HG03095 (cell line): ENCODE data around the gene IMPACT.

Source experiments
- ATAC-seq: cut with Tn5 transposase; IDR thresholded peaks from one replicate; pipeline ENCODE4 v1.9.1; 2021; ENCODE audit warnings: moderate library complexity; ENCODE audit not compliant: unreplicated experiment

The IMPACT gene, protein sequence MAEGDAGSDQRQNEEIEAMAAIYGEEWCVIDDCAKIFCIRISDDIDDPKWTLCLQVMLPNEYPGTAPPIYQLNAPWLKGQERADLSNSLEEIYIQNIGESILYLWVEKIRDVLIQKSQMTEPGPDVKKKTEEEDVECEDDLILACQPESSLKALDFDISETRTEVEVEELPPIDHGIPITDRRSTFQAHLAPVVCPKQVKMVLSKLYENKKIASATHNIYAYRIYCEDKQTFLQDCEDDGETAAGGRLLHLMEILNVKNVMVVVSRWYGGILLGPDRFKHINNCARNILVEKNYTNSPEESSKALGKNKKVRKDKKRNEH

DNA sequence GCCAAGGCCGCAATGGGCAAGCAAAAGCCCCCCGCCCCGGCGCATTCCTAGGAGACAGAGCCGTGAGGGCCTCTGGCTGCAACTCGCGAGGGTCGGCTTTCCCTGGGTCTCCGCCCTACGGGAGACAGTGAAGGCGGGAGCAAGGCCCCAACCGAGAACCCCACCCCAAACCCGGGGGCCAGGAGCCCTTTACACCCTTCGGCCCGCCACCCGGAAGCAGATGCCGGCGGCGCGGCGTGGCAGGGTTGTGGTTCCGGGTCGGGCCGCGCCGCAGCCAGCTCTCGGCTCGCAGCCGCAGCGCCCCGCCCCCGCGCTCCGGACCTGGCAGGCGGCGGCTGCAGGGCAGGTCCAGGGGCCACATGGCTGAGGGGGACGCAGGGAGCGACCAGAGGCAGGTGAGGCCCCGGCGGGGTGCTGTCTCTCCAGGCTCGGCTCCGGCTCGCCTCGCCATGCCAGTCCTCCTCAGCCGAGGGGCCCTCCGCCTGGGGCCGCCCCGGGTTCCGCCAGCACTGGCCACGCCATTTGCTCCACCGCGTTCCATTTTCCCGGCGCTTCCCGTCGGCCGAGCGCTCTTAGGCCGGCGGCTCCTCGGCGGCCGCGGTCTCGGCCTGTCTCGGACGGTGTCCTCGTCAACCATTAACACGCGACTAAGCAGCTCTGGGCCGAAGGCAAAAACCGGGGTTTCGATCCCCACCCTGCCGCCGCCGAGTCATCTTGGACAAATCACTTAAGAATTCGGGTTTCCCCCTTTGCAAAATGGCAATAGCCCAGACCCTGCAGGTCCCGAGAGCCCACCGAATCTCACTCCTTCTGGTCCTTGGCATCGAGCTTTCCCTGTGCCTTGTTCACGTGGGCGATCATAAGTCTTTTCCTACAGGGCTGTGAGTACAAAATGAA, at the start of gene IMPACT:
IMPACT (plus strand) TSS at position 273 of the 897 bp plus-strand sequence; CDS start at position 360, 87 bp downstream.
- ATAC-seq: peak; percentile 87

DNA sequence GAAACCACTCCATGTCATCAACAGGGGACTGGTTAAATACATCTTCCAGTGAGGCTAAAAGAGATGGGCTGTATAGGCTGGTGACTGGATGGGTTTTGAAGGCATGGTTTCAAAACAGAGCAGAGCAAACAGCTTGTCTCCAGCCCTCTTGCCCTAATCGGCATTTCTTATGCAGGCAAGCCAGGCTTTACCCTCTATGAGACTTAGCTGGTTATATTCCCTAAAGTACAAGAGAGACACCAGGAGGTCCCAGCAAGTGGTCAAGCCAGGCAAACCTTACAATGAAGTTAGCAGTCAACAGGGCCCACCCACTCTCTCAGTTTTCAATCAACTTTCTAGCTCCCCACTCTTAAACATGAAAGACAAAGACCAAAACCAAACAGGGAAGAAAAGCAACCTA, 47.9 kb upstream of the IMPACT start:
- ATAC-seq: no peak

DNA sequence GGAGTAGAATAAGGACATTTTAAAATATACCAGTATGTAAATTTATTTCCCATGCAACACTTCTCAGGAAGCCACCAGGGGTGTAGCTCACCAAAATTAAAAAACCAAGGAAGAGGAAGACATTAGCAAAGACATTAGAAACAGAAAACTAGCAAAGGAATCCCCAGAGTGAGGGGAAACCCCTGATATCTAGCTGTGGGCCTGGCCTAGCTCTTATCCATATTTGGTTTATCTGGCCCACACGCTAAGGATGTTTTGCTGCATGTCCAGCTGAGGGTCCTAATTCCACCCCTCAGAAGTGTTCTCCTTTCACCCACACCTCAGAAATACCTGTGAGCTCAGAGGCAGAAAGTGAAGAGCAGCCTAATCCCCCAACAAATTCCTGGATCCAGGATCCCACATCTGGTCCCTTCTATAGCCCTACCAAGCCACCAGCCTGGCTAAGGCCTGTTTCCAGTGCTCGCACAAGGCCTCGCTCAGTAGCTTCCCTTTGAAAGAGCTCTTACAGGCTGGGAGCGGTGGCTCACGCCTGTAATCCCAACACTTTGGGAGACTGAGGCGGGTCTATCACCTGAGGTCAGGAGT, 46.2 kb upstream of the IMPACT start:
- no peak for ATAC-seq

DNA sequence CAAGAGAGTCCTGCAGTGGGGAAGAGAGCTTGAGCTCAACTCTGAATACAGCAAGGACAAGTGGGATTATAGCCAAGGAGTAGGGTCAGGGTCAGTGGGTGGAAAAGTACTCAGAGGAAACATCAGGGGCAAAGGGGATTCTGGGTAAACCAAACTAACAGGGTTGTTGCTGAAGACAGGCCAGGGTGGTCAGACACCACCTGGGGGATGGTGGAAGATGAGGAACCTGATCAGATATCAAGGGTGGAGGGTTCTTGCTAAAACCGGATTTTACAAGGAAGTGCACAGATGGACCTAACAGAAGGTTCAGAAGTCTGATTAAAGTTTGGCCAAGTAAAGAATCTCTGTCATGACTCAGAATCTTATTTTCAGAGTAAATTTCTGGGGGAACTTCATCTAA, 45.3 kb upstream of the IMPACT start:
- no peak for ATAC-seq

- ATAC-seq: no peak
These were observed 39.8 kb upstream of the IMPACT start for GRCh38 chr18:24386681-24387080.

GRCh38 chr18:24388957-24389356, 37.5 kb upstream of the IMPACT start:
- no peak for ATAC-seq

DNA sequence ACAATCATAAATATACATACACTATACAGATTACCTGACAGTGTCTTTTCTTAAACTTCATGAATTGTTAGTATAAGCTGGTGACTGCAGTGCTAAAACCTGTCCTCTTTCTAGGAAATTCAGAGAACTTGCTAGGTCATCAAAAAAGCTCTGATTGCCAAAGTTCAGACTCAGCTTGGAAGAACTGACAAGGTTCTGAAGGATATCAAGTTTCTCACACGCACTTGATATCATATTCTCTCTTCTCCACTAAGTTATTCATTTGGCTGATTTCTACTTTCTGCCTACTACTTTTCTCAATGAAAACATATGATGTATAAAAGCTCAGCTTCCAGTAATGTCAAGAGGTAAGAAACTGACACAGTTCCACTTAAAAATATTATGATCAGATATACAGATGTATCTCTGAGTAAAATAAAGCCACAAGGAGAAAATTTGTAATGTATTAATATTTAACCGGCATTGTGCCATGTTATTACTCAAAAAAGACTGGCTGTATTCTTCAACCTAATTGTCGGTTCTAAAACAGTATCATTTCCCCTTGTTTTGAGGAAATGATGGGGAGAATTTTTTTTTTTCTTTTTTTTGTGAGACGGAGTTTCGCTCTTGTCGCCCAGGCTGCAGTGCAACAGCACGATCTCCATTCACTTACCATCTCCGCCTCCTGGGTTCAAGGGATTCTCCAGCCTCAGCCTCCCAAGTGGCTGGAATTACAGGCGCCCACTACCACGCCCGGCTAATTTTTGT, 31.2 kb upstream of the IMPACT start:
- ATAC-seq: no peak

DNA sequence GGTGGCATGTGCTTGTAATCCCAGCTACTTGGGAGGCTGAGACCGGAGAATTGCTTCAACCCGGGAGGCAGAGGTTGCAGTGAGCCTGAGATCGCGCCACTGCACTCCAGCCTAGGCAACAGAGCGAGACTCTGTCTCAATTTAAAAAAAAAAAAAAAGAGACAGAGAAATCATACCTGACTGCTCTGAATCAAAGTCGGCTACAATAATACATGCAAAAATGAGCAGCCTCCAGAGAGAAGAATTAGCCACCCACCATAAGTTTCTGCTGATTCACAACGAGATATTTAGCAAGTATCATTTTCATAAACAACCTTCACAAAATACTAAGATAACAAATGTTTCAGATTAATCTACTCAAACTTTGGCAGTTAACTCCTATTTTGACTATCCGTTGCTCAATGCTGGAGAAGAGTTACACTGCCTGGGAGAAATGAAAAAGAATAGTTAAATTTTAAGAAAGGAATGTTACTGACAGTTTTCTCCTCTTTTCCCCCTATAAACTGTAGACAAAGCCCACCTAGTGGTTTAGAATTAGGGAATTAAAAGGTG, 30.3 kb upstream of the IMPACT start:
- no peak for ATAC-seq

DNA sequence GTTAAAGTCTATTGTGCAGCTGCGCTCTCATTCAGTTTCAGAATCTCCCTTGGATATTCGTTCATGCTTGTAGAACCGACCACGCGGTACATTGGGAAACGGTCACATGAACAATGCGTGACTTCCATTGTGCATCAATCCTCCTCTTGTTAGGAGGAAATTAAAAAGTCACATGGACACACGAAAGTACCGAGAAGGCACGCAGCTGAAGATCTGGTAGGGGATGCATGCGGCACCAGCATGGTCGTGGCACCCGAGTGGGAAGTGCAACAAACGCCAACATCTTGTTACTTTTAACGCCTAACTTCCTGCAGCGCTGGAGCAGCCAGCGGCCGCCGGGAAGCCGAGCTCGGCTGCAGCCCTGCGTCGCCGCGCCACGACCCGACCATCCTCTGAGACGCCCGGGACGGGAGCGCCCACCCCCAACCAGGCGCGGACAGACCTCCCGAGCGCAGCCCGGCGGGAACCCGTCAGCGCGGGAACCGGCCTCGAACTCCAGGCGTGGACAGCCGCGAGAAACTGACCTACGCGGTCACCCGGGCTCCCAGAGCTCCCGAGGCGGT, 29.3 kb upstream of the IMPACT start:
- ATAC-seq: no peak

DNA sequence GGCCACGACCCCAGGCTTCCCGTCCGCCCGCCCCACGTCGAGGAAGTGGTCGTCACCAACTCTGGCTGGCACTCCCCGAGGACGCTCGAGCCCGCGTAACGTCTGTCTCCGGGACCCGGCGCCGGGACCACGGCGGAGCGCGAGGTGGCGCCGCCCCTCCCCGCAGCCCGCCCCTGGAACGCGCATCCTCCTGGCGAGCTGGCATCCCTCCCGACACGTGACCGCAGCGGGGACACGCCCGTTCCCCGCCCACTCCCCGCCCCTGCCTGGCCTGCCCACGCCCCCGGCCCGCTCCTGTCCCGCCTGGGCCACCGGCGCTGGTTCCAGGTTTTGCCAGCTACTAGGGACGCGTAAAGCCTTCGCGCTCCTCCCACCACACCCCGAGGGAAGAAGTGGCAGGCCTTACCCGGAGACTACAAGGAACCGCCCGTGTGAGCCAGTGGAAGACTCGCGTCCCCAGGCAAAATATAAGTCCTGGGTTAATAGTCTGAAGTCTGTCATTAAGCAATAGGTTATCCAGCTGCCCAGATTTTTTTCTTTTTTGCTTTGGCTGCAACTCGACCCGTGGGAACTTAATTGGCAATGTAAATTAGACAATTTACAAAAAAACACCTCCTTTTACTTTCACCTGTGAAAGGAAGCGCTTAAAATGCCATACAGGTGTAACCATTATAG, 28.6 kb upstream of the IMPACT start, which contains the start of gene OSBPL1A:
OSBPL1A (minus strand) TSS at position 131 of the 675 bp plus-strand sequence. CDS start 20,291 bp downstream, outside the sequence.
- ATAC-seq: no peak

GRCh38 chr18:24398540-24398939, 27.9 kb upstream of the IMPACT start:
- ATAC-seq: no peak

GRCh38 chr18:24400587-24400986, 25.9 kb upstream of the IMPACT start:
- ATAC-seq: no peak

DNA sequence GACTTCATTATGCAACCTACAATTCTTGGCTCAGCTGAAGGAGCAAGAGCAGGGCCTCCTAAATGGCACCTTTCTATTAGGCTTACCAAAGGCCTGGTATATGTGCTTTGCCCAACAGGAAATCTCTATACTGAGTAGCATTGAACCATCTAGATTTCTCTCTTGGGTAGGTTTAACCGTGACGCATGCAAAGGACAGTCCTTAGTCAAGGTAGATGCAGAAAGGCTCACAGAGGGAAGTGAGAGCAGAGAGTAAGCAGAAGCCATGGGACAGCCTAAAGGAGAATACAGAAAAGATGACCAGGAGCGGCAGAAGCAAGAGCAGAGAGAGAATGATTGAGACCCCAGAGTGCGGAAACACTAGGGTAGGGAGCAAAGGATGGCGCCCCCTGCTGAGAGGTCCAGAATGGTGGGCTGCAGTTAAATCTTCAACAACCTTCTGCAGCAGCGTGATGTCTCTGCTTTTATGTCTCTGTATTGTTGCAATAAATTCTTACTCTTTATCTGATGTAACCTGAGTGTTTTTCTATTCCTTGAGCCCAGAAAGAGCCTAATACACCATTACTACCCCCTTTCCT, 24.2 kb upstream of the IMPACT start:
- no peak for ATAC-seq

DNA sequence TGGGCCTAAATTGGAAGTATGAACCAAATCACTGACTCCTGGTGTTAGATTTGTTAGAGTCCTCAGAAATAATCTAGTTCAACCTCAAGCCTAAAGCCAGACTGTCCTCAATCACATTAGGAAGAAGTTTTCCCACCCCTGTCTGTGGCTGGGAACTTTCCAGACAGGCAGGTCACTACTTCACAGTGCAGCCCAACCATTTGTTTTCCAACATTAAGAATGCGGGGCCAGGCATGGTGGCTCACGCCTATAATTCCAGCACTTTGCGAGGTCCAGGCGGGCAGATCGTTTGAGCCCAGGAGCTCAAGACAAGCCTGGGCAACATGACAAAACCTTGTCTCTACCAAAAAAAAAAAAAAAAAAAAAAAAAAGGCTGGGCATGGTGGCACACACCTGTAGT, 23.4 kb upstream of the IMPACT start:
- ATAC-seq: no peak

- ATAC-seq: no peak
These were observed 21.9 kb upstream of the IMPACT start for GRCh38 chr18:24404591-24404990.

DNA sequence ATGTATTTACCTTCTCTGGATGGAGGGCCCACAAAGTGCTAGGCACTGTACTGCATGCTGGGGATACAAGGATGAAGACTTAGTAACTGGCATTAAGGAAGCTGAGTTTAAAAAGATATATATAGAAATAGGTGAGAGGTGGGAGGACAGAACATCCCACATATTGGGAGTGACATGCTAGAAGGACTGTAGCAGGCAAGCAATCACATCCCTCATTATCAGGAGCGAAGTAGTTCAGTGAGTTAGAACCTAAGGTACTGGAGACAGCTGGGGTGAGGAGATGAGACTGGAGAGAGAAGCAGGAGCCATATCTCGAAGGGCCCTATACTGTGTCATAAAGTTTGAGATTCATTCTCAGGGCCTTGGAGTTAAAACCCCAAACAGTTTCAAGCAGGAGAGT, 18.0 kb upstream of the IMPACT start:
- ATAC-seq: no peak

- no peak for ATAC-seq
These were observed 13.3 kb upstream of the IMPACT start for GRCh38 chr18:24413148-24413547.

DNA sequence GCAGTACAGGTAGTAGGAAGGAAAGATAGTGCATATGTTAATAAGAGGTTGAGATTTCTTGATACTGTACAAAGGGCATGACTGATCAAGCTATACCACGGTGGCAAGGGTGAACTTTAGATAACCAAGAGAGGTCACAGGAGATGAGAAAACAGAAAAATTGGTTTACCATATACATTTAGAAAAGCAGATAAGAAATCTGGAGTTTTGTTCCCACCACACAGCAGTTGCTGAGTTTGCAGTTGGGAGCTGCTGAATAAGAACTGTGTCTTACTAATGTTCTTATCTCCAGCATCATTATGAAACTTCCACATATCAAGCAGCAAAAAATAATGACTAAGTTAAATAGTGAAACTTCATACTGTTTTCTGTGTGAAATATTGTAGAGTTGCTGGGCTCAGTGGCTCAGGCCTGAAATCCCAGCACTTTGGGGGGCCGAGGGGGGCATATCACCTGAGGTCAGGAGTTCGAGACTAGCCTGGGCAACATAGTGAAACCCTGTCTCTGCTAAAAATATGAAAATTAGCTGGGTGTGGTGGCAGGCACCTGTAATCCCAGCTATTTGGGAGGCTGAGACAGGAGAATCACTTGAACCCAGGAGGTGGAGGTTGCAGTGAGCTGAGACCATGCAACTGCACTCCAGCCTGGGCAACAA, 12.0 kb upstream of the IMPACT start:
- no peak for ATAC-seq

DNA sequence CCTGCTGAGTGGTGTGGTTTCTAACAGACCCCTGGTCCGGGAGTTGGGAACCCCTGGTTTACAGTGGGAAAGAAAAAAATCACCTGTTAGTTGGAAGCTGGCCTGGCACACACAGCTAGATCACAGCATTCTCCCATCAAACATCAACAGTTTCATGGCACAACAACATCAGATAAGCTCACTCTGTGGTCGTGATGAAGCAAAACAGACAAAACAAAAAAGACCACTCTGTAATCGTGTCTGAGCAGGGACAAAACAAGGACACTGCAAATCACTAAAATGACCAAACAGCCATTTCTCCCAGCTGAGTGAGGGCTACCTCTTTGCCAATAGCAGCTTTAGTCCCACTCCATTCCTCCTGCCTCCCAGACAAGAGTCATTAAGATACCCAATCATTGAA, 9.0 kb upstream of the IMPACT start:
- no peak for ATAC-seq
